Measurements from ENCODE around the gene KCNN3.

The KCNN3 gene

DNA sequence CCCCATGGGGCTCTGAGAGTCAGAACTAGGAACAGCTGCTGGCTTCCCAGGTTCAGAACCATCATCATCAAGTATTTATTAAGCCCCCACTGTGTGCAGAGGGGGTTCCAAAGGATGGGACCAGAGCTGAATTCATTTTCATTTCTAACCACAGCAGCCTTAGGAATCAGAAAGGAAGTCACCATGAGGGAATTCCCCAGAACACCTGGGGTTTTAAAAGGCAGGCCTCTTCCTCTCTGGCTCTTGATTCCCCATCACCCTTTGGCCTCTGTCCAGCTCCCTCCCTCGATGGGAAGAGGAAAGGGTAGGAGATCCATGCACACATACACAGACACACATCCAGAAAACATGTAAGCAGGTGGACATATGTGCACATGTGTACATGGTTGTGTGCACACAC lies 1.3 kb upstream of the KCNN3 start:
- ATAC-seq (replicated peaks) (no peak), DNase-seq (no peak)
- Mint-ChIP-seq H3K9me3 (no peaks in the 10 kb centered on the region), H3K27me3 (peaks cover 43 to 50% of the 10 kb centered on the region in 2 donors), H3K36me3 (no peaks in the 10 kb centered on the region), H3K4me1 (peaks cover 43 to 52% of the 10 kb centered on the region in 2 donors), H3K27ac (no peak overlapping the region), H3K4me3 (no peak overlapping the region)

DNA sequence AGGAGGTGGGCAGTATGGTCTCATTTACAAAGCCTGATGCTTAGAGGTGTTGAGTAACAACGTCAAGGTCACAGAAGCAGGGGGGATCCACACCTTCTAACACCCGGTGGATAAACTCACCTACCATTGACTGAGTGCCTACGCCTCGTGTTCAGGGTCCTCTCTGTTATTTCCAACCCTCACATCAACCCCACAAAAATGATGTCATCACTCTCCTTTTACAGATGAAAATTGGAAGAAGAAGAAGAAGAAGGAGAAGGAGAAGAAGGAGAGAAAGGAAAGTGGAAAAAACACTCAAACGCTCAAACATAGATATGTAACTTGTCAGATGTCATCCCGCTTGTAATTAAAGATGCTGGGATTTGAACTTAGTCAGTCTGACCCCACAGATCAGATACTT lies 653 bp upstream of the KCNN3 start:
- Mint-ChIP-seq H3K9me3 (no peaks in the 10 kb centered on the region), H3K4me3 (no peak overlapping the region)

DNA sequence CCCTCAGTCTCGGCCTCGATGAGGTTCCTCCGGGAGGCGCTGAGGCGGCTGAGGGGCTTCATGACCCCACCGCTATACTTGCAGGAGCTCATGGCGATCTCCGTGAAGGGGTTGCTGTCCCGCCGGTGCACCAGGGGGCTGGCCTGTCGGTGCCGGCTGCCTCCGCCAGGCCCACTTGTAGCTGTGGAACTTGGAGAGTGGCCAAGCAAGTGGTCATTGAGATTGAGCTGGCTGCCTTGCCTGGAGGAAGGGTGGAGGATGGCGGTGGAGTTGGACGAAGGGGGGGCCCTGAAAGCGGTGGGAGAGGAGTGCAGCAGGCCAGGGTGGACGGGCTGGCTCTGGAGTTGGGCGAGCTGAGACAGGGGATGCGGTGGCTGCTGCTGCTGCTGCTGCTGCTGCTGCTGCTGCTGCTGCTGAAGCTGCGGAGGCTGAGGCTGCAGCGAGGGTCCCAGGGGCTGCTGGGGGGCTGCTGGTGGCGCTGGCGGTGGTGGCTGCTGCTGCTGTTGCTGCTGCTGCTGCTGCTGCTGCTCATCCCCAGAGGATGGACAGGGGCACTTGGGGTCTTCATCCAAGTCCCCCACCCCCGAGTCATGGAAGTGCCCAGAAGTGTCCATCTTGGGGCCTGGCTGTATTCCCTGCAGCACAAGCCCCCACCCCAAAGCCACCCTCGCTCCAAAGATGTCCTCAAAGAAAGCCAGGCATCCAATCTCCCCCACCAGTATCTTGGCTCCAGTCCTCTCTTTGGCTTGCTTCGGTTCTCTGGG lies 548 bp downstream of the KCNN3 start:
- peaks cover 58 to 71% of the 10 kb centered on the region in 2 donors for H3K4me1 Mint-ChIP-seq
- peak overlapping the region; percentile 58 to 67 for H3K4me3 Mint-ChIP-seq
- no peak overlapping the region for H3K27ac Mint-ChIP-seq
- peaks cover 50 to 55% of the 10 kb centered on the region in 2 donors for H3K27me3 Mint-ChIP-seq
- no peaks in the 10 kb centered on the region for H3K36me3 Mint-ChIP-seq
- ATAC-seq (replicated peaks) = no peak
- no peaks in the 10 kb centered on the region for H3K9me3 Mint-ChIP-seq
- no peak for DNase-seq

More for the DNA sequence above, 653 bp upstream of the KCNN3 start:
- Mint-ChIP-seq H3K27ac (no peak overlapping the region), H3K4me1 (peaks cover 48 to 59% of the 10 kb centered on the region in 2 donors), H3K27me3 (peaks cover 43 to 55% of the 10 kb centered on the region in 2 donors), H3K36me3 (no peaks in the 10 kb centered on the region)
- ATAC-seq (replicated peaks) (no peak), DNase-seq (no peak)

DNA sequence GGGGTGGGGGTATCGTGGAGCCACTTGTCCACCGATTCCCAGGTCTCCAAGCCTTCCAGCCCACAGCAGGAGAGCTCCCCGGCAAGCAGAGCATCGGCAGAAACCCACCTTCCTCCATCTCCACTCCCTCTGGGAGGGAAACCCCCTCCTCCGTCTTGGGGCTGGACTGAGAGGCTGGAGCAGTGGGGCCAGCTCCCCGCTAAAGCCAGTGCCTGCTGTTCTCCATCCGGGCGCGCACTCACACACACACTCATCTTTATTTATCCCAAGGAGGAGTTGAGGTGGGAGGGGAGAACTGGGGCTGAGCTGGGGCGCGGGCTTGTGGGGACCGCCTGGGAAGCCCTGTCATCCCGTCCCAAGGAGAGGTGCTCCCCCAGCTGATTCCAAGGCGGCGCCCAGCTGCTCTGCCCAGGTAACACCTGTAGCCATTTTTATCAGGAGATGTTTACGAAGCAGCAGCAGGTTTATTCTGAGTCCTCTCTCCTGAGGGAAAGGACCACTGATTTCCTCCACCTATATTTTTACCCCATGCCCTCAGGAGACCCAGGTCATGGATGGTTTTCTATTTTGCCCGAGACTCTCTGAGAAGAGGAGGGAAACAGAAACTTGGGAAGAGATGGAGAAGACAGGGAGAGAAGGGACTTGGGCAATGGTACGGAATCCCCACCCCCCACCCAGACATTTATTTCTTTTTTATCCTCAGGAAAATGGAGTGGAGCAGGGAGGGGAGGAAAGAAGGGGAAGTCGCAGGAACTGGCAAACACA lies 2.1 kb downstream of the KCNN3 start:
- Mint-ChIP-seq H3K9me3 (no peaks in the 10 kb centered on the region), H3K4me3 (no peak overlapping the region), H3K36me3 (no peaks in the 10 kb centered on the region), H3K27ac (peak overlapping the region; percentile 60), H3K4me1 (peaks cover 63 to 84% of the 10 kb centered on the region in 2 donors), H3K27me3 (peaks cover 50 to 64% of the 10 kb centered on the region in 2 donors)
- ATAC-seq (replicated peaks) (no peak), DNase-seq (no peak)

DNA sequence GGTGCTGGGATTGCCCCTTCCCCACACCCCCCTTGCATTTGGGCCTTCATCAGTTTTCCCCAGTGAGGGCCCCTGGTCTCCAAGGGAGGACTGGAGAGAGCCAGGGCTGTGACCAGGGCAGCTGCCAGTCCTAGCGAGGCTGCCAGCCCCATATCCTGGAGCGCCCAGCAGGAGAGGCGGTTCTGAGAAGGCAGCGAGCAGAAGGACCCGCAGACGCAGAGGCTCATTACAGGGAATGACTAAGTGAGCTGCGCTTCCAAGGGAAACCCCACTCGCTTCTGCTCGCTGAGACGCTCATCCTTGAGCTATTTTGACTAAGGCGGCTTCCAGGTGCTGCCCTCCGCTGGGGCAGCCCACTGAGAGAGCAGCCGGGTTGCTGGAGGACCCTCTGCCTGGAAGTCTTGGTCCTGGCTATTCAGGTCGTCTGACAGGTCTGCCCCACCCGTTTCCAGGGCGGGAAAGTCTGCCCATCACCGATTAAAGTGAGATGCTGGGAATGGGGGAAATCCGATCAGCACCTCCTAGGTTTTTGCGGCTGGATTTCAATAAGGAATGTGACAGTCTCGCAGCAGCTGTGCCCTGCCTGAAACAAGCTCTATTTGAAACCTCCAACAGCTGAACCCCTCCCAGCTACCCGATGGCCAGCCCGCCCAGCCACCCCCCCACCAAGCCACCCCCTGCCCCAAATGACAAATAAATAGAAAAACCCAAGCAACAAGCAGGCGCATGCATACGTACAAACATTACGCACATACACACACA lies 2.8 kb downstream of the KCNN3 start:
- DNase-seq (no peak), ATAC-seq (replicated peaks) (peak; percentile 33 to 61)
- no peak overlapping the region for H3K27ac Mint-ChIP-seq
- H3K4me3 Mint-ChIP-seq = peak overlapping the region in 1 of 2 donors; percentile 31
- H3K9me3 Mint-ChIP-seq = no peaks in the 10 kb centered on the region
- H3K27me3 Mint-ChIP-seq = peaks cover 50 to 70% of the 10 kb centered on the region in 2 donors
- H3K36me3 Mint-ChIP-seq = no peaks in the 10 kb centered on the region
- peaks cover 69 to 84% of the 10 kb centered on the region in 2 donors for H3K4me1 Mint-ChIP-seq

DNA sequence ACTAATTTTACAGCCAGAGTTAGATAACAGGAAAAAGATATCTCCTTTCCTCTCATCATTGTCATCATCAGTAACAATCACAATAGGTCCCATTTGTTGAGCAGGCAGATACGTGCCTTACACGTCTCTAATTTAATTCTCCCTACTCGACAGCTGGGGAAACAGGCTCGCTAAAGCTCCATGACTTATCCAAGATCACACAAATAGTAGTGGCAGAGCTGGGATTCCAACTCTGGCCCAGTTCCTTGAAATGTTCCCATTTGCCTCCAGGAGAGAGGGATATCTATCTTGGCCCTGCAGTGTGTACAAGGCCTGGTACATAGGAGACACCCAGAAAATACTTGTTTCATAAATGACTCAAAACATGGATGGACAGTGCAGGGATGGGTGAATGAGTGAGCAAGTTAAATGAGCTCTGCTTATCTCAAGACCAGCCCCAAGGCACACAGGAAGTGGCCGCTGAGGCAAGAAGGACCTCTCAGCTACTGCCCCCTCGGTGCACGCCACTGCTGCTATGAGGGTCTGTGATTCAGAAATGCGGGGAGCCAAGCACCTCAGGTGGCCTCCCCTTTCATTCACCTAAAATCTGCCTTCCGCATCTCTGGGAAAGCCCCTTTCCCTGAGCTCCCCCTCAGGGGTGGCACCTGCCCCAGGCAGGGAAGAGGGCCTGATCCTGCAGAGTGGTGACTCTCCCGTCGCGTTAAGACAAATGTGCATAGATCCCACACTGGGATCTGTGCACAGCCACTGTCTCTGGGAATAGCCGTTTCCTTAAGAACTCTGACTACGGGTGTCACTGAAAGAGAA lies 3.6 kb downstream of the KCNN3 start:
- Mint-ChIP-seq H3K4me1 (peaks cover 69 to 83% of the 10 kb centered on the region in 2 donors), H3K36me3 (no peaks in the 10 kb centered on the region), H3K4me3 (no peak overlapping the region), H3K27me3 (peaks cover 51 to 67% of the 10 kb centered on the region in 2 donors), H3K9me3 (no peaks in the 10 kb centered on the region), H3K27ac (no peak overlapping the region)
- no peak for DNase-seq
- peak; percentile 30 to 34 for ATAC-seq (replicated peaks)

DNA sequence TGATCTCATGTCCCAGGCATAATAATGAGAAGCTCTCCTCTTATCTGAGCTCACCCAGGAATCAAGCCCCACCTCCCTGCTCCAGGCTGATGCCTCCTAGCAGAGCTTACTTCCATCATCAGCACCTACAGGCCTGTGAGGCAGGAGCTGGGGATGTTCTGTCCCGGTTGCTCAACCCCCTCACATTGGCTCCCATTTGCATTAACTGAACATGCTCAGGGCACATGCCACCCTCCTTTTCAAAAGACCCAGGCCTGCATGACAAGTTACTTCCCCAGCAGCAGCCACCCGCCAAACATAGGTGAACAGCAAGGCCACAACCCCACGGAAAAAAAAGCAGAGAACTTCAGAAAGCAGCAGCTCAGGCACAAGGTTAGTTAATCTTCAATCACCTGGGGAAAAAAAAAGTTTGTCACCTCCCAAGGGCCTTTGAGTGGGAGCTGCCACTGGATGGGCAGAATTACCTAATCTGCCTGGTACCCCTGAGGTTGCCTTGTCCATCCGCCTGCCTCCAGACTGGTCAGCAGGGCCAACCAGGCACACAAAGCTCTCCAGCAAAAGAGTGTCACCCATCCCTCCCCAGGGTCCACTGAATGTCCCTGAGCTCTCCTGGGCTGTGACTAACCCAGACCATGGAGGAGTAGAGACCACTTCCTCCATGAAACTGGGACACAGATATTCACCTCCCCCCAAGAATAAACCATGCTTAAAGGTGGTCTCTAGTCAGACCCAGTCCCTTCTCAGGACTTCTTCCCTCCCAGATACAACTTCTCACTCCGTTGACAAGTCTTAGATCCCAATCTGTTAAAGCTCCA lies 4.4 kb downstream of the KCNN3 start:
- ATAC-seq (replicated peaks) (no peak), DNase-seq (no peak)
- H3K4me1 Mint-ChIP-seq = peaks cover 67 to 80% of the 10 kb centered on the region in 2 donors
- H3K4me3 Mint-ChIP-seq = peak overlapping the region; percentile 8 to 24
- peak overlapping the region; percentile 70 for H3K27ac Mint-ChIP-seq
- no peaks in the 10 kb centered on the region for H3K36me3 Mint-ChIP-seq
- H3K27me3 Mint-ChIP-seq = peaks cover 49 to 61% of the 10 kb centered on the region in 2 donors
- H3K9me3 Mint-ChIP-seq = no peaks in the 10 kb centered on the region

DNA sequence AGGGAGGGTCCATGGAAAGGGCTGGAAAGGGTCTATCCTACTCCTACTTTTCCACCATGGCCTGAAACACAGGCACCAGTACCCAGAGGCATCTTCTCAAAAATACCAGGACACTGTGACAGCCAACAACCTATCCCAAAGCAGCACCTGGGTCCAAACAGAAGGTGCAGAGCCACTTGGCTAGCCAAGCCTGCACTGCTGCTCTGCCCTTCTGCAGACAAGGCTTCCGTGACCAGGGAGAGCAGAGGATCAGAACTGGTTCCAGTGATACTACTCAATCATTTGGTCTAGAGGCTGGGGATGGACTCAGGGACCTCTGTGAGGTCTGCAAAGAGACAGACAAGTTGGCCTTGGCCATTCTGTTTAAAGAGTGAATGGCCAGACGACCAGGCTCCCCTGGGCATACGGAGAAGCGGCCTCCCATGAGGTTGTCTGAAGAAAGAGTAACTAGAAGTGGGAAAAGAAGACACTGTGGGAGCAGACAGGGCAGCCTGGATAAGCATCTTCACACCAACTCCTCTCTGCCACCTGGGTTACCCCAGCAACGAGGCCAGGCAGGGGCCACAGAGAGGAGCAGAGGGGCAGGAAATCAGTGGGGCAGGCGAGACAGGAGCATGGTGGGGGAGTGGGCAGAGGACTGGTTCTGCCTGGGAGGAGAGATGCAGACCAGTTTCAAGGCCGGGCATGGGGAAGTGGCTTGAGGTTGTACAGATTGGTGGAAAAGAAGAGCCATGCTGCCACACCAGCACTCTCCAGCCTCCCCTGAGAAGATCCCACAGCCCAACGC lies 5.7 kb downstream of the KCNN3 start:
- Mint-ChIP-seq H3K36me3 (no peaks in the 10 kb centered on the region), H3K27ac (peak overlapping the region; percentile 90), H3K9me3 (no peaks in the 10 kb centered on the region), H3K4me3 (peak overlapping the region; percentile 50 to 60), H3K27me3 (peaks cover 38 to 48% of the 10 kb centered on the region in 2 donors), H3K4me1 (peaks cover 69 to 82% of the 10 kb centered on the region in 2 donors)
- ATAC-seq (replicated peaks) = no peak
- no peak for DNase-seq

DNA sequence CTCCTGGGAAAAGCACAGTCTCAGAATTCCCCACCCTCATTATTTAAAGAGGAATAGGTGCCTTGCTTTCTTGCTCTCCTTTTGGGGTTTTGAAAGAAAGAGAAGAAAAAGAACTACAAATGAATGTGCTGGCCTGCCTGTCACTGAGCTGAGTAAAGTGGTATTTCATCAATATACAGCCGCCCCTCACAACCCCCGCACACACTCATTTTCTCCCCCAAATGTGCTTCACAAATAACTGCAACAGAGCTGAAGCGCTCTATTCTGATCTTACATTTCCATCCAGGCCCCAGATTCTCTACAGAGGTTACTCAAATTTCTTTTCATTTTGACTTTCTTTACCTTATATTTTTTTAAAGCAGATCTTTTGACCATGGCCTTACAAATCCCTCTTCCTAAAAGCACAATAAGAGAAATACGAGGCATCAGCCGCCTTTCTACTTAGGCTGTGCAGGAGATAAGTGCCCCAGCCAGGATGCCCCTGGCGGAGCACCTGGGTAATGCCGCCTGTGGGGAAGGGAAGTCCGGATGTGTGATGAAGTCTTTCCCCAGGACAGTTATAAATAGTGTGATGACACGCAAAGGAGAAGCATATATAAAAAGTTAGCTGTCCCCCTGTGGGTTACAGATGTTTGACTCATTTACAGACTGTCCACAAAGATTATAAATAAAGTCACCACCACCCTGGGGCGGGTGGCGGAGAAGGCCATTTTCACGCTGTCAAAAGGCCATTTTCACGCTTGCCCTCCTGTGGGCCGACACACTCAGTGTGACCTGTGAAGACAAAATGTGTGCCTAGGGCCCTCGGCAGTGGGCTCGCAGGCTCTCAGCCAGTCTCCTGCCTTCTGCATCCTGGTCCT lies 6.5 kb downstream of the KCNN3 start:
- H3K27ac Mint-ChIP-seq = peak overlapping the region; percentile 90
- H3K4me1 Mint-ChIP-seq = peaks cover 60 to 75% of the 10 kb centered on the region in 2 donors
- H3K36me3 Mint-ChIP-seq = no peaks in the 10 kb centered on the region
- no peaks in the 10 kb centered on the region for H3K9me3 Mint-ChIP-seq
- peak; percentile 41 for DNase-seq
- ATAC-seq (replicated peaks) = peak; percentile 15 to 28
- H3K27me3 Mint-ChIP-seq = peaks cover 30 to 40% of the 10 kb centered on the region in 2 donors
- H3K4me3 Mint-ChIP-seq = peak overlapping the region in 1 of 2 donors; percentile 60

DNA sequence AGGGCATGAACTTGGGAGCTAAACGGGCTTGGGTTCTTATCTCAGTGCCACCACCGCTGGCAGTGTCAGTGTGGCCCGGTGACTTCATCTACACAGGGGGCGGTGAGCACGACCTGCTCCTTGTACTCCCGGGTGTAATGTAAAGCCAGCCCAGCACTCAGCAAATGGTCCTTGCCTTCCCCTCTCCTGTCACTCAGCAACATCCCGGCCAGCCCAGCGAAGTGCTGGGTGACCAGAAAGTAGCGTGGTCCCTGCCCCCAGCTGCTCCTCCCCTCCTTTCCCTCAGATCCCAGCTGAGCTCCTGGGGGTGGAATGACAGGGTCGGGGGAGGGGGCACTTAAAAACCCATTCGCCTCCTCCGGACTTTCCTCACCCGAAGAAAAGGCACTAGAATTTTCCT lies 7.2 kb downstream of the KCNN3 start:
- H3K36me3 Mint-ChIP-seq = no peaks in the 10 kb centered on the region
- H3K27me3 Mint-ChIP-seq = peaks cover 23 to 34% of the 10 kb centered on the region in 2 donors
- ATAC-seq (replicated peaks) = no peak
- H3K27ac Mint-ChIP-seq = peak overlapping the region; percentile 82
- H3K4me1 Mint-ChIP-seq = peaks cover 58 to 72% of the 10 kb centered on the region in 2 donors
- DNase-seq = no peak
- H3K9me3 Mint-ChIP-seq = no peaks in the 10 kb centered on the region
- H3K4me3 Mint-ChIP-seq = no peak overlapping the region

DNA sequence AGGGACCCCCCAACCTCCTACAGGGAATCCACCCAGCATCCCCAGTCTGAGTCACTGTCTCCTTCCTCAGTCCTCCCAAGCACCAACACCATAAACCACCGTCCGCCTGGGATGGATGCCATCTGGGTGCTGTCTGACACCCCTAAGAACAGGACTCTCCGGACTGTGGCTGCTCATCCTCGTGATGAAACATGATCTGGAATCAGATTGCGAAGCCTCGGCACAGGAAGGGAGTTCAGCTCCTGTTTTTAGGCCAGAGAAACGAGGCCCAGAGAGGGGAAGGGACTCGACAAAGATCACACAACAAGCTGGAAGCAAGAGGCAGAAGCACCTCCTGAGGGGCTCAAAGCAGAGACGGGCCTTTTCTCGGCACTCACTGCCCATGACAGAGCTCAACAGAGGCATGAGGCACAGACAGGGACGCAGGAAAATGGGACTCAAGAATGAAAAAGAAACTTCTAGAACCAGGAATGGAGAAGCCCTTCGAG lies 8.4 kb downstream of the KCNN3 start:
- Mint-ChIP-seq H3K9me3 (no peaks in the 10 kb centered on the region), H3K36me3 (no peaks in the 10 kb centered on the region), H3K27ac (peak overlapping the region; percentile 26), H3K27me3 (peaks cover 20 to 31% of the 10 kb centered on the region in 2 donors), H3K4me3 (no peak overlapping the region), H3K4me1 (peaks cover 58 to 63% of the 10 kb centered on the region in 2 donors)
- DNase-seq (no peak), ATAC-seq (replicated peaks) (no peak)

All from stimulated activated naive B cell treated with anti-CD40 and anti-IgM and Interleukin-4, amounts not matched to agents 10 μg/mL and 1 μg/mL and 100 μg/mL, for 72 hours (primary cell).